HepG2 (cell line): ENCODE data around the gene TMTC3. TPM values are rescaled to one million over a fixed set of nuclear protein-coding genes. Genes with fewer than 3 reads are reported as not detected.

Experiments
- BCL6 ChIP-seq: IDR thresholded peaks from 2 replicates; pipeline ENCODE4 v1.6.1; 2016; ENCODE audit warnings: missing genetic modification reagents, missing compliant biosample characterization
- KAT7 ChIP-seq: IDR thresholded peaks from 2 replicates; pipeline ENCODE4 v1.6.1; 2018; ENCODE audit warnings: borderline replicate concordance, missing compliant biosample characterization
- PAX8 ChIP-seq: sonication (generic); formaldehyde crosslinking; IDR thresholded peaks from 2 replicates; pipeline ENCODE4 v1.8.0; 2022; ENCODE audit warnings: mild to moderate bottlenecking, missing genetic modification reagents, borderline replicate concordance
- PAXIP1 ChIP-seq: sonication (generic); formaldehyde crosslinking; conservative IDR thresholded peaks from 2 replicates; pipeline ENCODE4 v1.4.0; 2020; ENCODE audit warnings: mild to moderate bottlenecking, missing genetic modification reagents, moderate library complexity
- RERE ChIP-seq: IDR thresholded peaks from 2 replicates; pipeline ENCODE4 v1.6.1; 2016; ENCODE audit warnings: low read depth, missing genetic modification reagents, missing compliant biosample characterization
- TFAP4 ChIP-seq: sonication (generic); IDR thresholded peaks from 2 replicates; pipeline ENCODE4 v1.6.1; 2016; ENCODE audit warnings: low read depth, borderline replicate concordance
- TFDP2 ChIP-seq: sonication (generic); formaldehyde crosslinking; IDR thresholded peaks from 2 replicates; pipeline ENCODE4 v1.4.0; 2020; ENCODE audit warnings: missing genetic modification reagents
- ZHX1 ChIP-seq: sonication (generic); formaldehyde crosslinking; IDR thresholded peaks from 2 replicates; pipeline ENCODE4 v1.8.1; 2022; ENCODE audit warnings: low read depth, mild to moderate bottlenecking, missing genetic modification reagents
- ZKSCAN1 ChIP-seq: fragments of 150-350 bp; IDR thresholded peaks from 2 replicates; pipeline ENCODE4 v1.6.1; 2014; ENCODE audit warnings: low read length
- ZNF740 ChIP-seq: sonication (generic); formaldehyde crosslinking; IDR thresholded peaks from 2 replicates; pipeline ENCODE4 v1.4.0; 2020; ENCODE audit warnings: missing genetic modification reagents
- ZNF777 ChIP-seq: sonication (generic); formaldehyde crosslinking; IDR thresholded peaks from 2 replicates; pipeline ENCODE4 v1.4.0; 2020; ENCODE audit warnings: missing genetic modification reagents
- ZNF841 ChIP-seq: sonication (generic); formaldehyde crosslinking; IDR thresholded peaks from 2 replicates; pipeline ENCODE4 v1.8.1; 2023; ENCODE audit warnings: missing genetic modification reagents, borderline replicate concordance
- polyA plus RNA-seq, 8 experiments: library from polyadenylated mRNA; depleted of rRNA in 3 of 8; stranded (reverse) in 7 of 8; unstranded in 1 of 8; fragments of >200 nt; fragmentation: Illumina TruSeq in 4 of 8; extraction: Trizol in 4 of 8; gene quantifications; 2 replicates each; pipeline versions ENCODE4 v1.2.1 to v1.2.3, GENCODE V29; 2011 to 2016; ENCODE audit warnings: low read depth in 4 of 8, missing spikeins in 1 of 8, mixed read lengths in 1 of 8; ENCODE audit not compliant: insufficient read depth in 1 of 8
- total RNA-seq, 5 experiments: library from RNA; depleted of rRNA; stranded (reverse); fragments of >200 nt; fragmentation: Illumina TruSeq; extraction: Trizol; gene quantifications; 2 replicates each; pipeline ENCODE4 v1.2.3, GENCODE V29; 2016; ENCODE audit warnings: low read depth in 1 of 5

Gene TMTC3
- total and polyA plus RNA-seq, 2 of the 13 experiments (the other 11 are each of a cell fraction or from before 2014, with no cell fraction given), result 6.3 to 22.5 TPM

- peak; percentile 73 for TF ChIP-seq TFDP2
- no peak for TF ChIP-seq ZHX1 (CRISPR knock-in tag)
- TF ChIP-seq BCL6 (CRISPR knock-in tag), result no peak; the same call in 1 of the 2 replicates
- TF ChIP-seq PAXIP1, result no peak
- TF ChIP-seq ZNF740 (CRISPR knock-in tag), result no peak
- TF ChIP-seq PAX8 (CRISPR knock-in tag), result no peak
- peak; percentile 51; the same call in 1 of the 2 replicates for TF ChIP-seq ZKSCAN1
- 0 out of 2 replicates have a peak, but pooled peaks have one; percentile 15 for TF ChIP-seq RERE (CRISPR knock-in tag)
- peak; percentile 51; the same call in 1 of the 2 replicates for TF ChIP-seq KAT7 (CRISPR knock-in tag)
- no peak; the same call in 1 of the 2 replicates for TF ChIP-seq TFAP4
- no peak for TF ChIP-seq ZNF841
- peak; percentile 28; the same call in 1 of the 2 replicates for TF ChIP-seq ZNF777 (CRISPR knock-in tag)
These were observed at the start of gene TMTC3, which contains the start of gene CEP290 (continued) for GRCh38 chr12:88141774-88142609.
